HUES64 (cell line): ENCODE data around the gene FAM76B.

ENCODE experiments used
- H3K27ac ChIP-seq: 2 replicates; pipeline ENCODE4 v1.7.0; 2013; ENCODE audit warnings: low read depth, low read length, inconsistent platforms
- H3K27me3 ChIP-seq: 2 replicates; pipeline ENCODE4 v1.6.1; 2013; ENCODE audit warnings: mild to moderate bottlenecking, low read length; ENCODE audit not compliant: insufficient read depth
- H3K36me3 ChIP-seq: 2 replicates; pipeline ENCODE4 v1.6.1; 2013; ENCODE audit warnings: mild to moderate bottlenecking, low read length; ENCODE audit not compliant: insufficient read depth
- H3K4me1 ChIP-seq: 2 replicates; pipeline ENCODE4 v1.6.1; 2013; ENCODE audit warnings: mild to moderate bottlenecking, low read length, moderate library complexity; ENCODE audit not compliant: insufficient read depth
- H3K4me3 ChIP-seq: 2 replicates; pipeline ENCODE4 v1.5.1; 2013; ENCODE audit warnings: mild to moderate bottlenecking, low read length, moderate library complexity
- H3K9ac ChIP-seq: 2 replicates; pipeline ENCODE4 v1.6.1; 2013; ENCODE audit warnings: mild to moderate bottlenecking, low read depth, low read length
- H3K9me3 ChIP-seq: 2 replicates; pipeline ENCODE4 v1.6.1; 2013; ENCODE audit warnings: low read depth, low read length; ENCODE audit not compliant: insufficient read depth
- WGBS: fragments of 150-250, 120-280 bp; methylation state at CpG from one replicate; pipeline ENCODE4 v1.1.7; 2013; ENCODE audit warnings: missing lambda C conversion rate; 5-methylcytosine and 5-hydroxymethylcytosine counted together

FAM76B gene

DNA sequence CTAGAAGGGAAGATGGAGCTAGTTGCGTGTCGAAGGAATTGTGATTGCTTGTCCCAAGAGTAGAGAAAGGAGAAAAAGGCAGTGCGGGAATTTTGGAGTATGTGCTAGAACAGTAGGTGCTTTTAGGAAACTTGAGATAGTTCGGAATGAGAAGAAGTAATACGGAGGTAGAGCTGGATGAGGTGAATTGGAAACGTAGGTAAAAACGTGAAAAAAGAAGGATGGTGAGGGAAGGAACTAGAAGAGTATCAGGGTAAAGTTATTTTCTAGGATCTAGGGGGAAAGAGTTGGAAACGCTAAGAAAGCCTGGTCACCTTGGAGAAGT is 2.1 kb upstream of the FAM76B start:
- peaks cover 14% of the 10 kb centered on the region for H3K36me3 ChIP-seq
- H3K9me3 ChIP-seq, result no peaks in the 10 kb centered on the region
- peak overlapping the region; percentile 94 for H3K9ac ChIP-seq
- H3K27ac ChIP-seq, result no peak overlapping the region
- peaks cover 11% of the 10 kb centered on the region for H3K4me1 ChIP-seq
- 20% methylated on average over 8 of the region's 8 CpGs for WGBS
- no peaks in the 10 kb centered on the region for H3K27me3 ChIP-seq
- peak overlapping the region; percentile 87 for H3K4me3 ChIP-seq

DNA sequence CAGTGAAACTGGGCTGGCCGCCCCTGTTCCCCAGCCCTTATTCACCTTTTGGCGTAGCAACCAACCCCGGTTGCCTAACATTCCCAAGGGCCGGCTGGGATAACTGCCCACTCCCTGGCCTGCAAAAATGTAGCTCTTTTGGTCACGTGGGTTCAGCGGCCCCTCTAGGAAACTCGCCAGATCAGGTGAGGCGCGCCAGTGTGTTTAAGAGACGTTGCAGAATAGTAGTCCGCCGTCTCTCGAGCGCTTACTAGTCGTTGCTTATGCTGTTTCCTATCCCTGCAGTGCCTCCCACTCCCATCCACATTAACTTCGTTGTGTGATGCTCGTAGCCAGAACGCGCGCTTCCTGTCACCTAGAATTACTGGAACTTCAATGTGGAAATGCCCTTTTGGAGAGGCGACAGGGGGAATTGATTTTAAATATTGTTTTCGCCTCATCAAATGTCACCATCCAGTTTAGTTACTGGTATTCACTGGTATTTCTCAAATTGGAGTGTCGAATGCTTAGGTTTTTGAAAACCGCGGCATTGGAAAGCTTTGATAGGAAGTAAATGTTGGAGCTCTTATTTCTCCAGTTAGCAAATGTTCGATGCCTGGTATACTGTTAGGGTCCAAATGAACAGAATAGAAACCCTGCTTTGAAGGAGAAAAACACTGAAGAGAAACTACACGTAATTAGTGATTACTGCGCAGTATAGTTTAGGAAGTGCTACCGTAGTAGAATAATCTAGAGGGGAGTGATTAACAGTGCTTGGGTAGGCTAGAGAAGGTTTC is 1.5 kb upstream of the FAM76B start:
- Histone ChIP-seq H3K27me3 (no peaks in the 10 kb centered on the region), H3K4me1 (peaks cover 11% of the 10 kb centered on the region), H3K9ac (peak overlapping the region; percentile 94), H3K9me3 (no peaks in the 10 kb centered on the region), H3K36me3 (peaks cover 19% of the 10 kb centered on the region), H3K4me3 (peak overlapping the region; percentile 87), H3K27ac (peak overlapping the region; percentile 96)
- WGBS, result 3% methylated on average over 29 of the region's 29 CpGs

DNA sequence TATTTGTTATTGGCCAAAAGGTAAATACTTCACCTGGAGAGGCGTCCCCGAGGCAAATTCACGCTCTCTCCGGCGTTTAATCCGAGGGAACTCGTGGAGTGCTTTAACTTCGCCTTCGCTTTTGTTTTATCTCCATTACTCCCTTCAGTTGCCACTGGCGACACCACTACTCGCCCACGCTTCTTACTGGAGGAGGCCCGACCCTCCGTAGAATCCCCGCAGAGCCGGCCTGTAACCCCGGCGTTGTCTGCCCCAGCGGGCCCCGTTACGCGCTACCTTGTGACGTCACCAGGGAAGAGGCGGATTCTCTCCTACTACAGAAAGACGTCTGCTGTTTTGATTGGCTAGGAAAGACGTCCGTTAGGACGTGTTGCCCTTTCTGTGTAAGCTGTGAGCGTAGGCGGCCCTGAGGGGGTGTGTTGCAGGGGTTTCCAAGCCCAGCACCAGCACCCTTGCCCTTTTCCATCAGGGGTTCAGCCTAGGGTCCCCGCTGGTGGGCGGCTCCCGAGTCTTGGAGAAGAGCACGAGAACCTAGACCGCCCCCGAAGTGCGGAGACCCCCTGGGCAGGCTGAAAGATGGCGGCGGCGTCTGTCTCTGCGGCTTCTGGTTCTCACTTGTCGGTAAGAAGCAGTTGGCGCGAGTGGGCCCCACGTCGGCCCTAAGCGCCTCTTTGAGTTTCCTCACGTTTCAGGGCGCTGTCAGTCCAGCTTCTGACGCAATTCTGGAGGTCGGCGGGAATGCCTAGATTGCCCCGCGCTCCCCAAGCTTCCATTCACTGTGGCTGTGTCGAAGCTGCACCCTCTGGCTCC is 746 bp upstream of the FAM76B start, which contains the start of gene CEP57:
Gene CEP57, plus strand, starts transcription at position 376 of the 810 bp plus-strand sequence. Its CDS starts 201 bp downstream, at position 577.
- no peaks in the 10 kb centered on the region for H3K9me3 ChIP-seq
- H3K4me1 ChIP-seq, result peaks cover 11% of the 10 kb centered on the region
- under 1% methylated on average over 55 of the region's 55 CpGs for WGBS
- peaks cover 27% of the 10 kb centered on the region for H3K36me3 ChIP-seq
- peak within 1 kb of the TSS; percentile 87 for H3K4me3 ChIP-seq
- peak within 1 kb of the TSS; percentile 96 for H3K27ac ChIP-seq
- H3K27me3 ChIP-seq, result no peaks in the 10 kb centered on the region
- H3K9ac ChIP-seq, result peak within 1 kb of the TSS; percentile 94

DNA sequence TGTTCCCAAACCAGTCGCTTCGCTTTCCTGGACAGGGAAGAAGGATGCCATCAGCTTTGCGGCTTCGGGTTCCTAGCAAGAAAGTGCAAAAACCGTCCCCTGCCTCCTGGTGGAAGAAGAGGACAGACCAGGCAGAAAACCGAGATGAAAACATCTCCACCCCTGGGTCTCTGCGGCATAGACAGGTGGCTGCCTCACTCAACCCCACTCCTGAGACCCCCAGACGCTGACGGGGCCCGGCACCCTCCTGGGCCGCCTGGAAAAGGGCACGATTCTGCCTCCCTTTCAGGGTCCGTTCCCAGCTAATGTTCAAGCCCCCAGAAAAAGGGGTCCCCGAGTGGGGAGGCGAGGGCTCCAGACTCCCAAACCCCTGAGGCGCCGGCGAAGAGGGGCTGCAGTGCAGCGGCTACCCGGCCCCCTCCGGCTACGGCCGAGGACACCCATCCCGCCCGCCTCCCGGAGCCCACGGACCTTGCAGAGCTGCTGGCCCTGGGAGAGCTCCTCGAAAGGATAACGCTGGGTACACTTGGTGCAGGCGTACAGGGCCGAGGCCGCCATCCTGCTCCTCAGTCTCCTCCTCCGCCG is 569 bp downstream of the FAM76B start:
- H3K27ac ChIP-seq, result peak overlapping the region; percentile 96
- H3K4me3 ChIP-seq, result peak overlapping the region; percentile 87
- peaks cover 11% of the 10 kb centered on the region for H3K4me1 ChIP-seq
- no peaks in the 10 kb centered on the region for H3K9me3 ChIP-seq
- H3K9ac ChIP-seq, result peak overlapping the region; percentile 94
- peaks cover 38% of the 10 kb centered on the region for H3K36me3 ChIP-seq
- under 1% methylated on average over 34 of the region's 34 CpGs for WGBS
- H3K27me3 ChIP-seq, result no peaks in the 10 kb centered on the region

DNA sequence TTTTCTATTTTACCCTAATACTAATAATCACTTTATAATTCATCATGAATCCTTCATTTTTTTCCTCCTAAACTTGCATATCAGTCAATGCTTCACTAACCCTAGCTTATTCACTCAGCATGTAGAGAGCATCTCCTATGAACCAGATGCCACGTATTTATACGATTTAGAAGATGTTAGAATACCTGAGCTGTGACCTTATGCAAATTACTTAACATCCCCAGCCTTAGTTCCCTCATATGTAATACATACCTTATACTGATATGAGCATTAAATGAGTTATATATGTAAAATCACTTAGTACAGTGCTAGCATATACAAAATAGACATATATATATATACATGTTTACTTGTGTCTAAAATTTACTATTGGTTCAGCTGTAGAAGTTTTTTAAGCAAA is 9.0 kb downstream of the FAM76B start:
- H3K9ac ChIP-seq, result no peak overlapping the region
- H3K27me3 ChIP-seq, result no peaks in the 10 kb centered on the region
- no peaks in the 10 kb centered on the region for H3K4me1 ChIP-seq
- no peak overlapping the region for H3K4me3 ChIP-seq
- WGBS, result 97% methylated on average over 2 of the region's 2 CpGs
- H3K36me3 ChIP-seq, result peaks cover 98% of the 10 kb centered on the region
- no peak overlapping the region for H3K27ac ChIP-seq
- H3K9me3 ChIP-seq, result no peaks in the 10 kb centered on the region

DNA sequence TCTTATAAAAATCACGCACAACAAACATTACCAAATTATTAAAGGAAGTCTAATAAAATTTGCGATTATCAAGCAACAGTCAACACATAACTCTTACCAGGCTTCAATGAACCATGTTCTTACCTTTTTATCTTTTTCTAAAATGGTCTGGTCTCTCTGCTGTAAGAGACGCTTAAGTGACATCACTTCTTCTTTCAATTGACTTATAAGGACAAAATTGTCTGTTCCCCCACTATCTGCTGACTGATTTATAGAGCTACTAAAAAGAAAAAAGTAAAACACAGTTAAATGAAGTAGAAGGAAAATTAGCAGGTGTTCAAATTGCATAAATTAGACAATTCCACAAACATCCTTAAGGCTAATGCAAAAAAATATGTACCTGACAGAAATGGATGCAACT is 10.9 kb downstream of the FAM76B start:
- no peak overlapping the region for H3K4me3 ChIP-seq
- 100% methylated on average over 3 of the region's 3 CpGs for WGBS
- H3K4me1 ChIP-seq, result no peaks in the 10 kb centered on the region
- peaks cover 100% of the 10 kb centered on the region for H3K36me3 ChIP-seq
- H3K27me3 ChIP-seq, result no peaks in the 10 kb centered on the region
- H3K27ac ChIP-seq, result no peak overlapping the region
- no peaks in the 10 kb centered on the region for H3K9me3 ChIP-seq
- H3K9ac ChIP-seq, result no peak overlapping the region

DNA sequence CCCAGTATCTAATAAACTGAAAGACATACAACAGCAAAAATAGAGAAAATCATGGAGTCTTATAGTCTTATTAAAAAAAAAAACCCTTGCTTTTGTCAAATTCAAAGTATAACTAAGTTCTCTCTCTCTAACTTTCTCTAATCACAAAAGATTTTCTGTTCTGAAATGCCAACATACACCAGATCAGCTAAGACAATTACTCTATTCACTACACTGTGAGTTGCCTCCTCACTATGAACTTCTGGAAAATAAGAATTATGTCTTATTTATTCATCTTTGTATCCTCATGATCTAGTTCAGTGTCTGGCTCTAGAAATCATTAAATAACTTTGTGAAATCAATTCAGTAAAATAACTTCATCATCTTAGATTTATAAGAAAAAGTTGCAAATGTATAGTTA is 12.7 kb downstream of the FAM76B start:
- peaks cover 100% of the 10 kb centered on the region for H3K36me3 ChIP-seq
- H3K27ac ChIP-seq, result no peak overlapping the region
- no peak overlapping the region for H3K9ac ChIP-seq
- H3K9me3 ChIP-seq, result no peaks in the 10 kb centered on the region
- no peaks in the 10 kb centered on the region for H3K27me3 ChIP-seq
- no peaks in the 10 kb centered on the region for H3K4me1 ChIP-seq
- no peak overlapping the region for H3K4me3 ChIP-seq

DNA sequence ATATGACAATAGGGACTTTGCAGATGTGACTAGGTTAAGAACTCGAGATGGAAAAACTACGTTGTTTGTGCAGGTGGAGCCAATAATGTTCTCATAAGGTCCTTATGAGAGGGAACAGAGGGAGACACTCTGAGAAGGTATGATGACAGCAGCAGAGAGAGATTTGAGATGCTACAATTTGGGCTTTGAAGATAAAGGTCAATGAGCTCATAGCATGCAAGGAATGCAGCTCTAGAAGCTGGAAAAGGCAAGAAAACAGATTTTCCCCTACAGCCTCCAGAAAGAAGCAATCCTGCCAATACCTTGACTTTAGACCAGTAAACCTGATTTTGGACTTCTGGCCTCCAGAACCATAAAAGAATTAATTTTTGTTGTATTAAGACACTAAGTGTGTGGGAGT is 21.1 kb downstream of the FAM76B start:
- Histone ChIP-seq H3K36me3 (peaks cover 52% of the 10 kb centered on the region), H3K4me1 (no peaks in the 10 kb centered on the region), H3K27me3 (no peaks in the 10 kb centered on the region), H3K9me3 (no peaks in the 10 kb centered on the region), H3K27ac (no peak overlapping the region), H3K4me3 (no peak overlapping the region), H3K9ac (no peak overlapping the region)
- WGBS, result 93% methylated on average over 2 of the region's 2 CpGs

DNA sequence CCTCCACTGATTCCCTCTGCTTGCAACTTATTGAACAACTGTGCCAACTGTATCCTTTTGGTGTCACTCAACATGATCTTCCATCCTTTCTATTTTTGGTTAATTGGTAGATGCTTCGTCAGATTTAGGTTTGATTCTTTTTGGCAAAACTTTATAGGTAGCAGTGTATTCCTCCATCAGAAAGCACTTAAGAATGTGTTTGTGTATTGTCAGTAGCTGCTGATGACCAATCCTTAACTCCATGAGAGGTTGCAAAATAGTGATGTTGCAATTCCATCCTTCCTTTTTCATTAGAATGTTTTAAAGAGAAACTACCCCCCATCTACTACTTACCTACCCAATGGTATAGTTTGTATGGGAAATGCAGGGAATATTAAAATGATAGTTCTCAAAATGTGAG is 22.1 kb downstream of the FAM76B start:
- H3K9ac ChIP-seq, result no peak overlapping the region
- no peaks in the 10 kb centered on the region for H3K4me1 ChIP-seq
- peaks cover 41% of the 10 kb centered on the region for H3K36me3 ChIP-seq
- H3K27me3 ChIP-seq, result no peaks in the 10 kb centered on the region
- no peak overlapping the region for H3K4me3 ChIP-seq
- H3K27ac ChIP-seq, result no peak overlapping the region
- 100% methylated on average over 1 of the region's 1 CpG for WGBS
- H3K9me3 ChIP-seq, result no peaks in the 10 kb centered on the region

DNA sequence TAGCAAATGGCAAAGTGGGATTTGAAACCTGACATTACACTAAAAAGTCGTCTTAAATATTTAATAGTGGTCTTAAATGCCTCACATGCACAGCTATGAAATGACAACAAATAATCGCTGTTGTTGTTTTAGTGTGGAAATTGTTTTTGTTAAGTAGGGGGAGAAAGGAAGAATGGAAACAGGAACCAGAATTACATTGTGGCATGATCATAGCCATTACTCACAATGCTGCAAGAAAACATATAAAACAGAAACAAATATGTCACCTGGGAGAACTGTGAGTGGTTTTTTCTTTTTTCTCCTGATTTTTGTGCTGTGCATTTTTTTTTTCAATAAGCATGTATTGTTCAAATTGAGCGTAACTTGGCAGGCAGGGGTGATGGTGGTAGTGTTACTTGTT is 22.9 kb downstream of the FAM76B start:
- no peak overlapping the region for H3K9ac ChIP-seq
- no peak overlapping the region for H3K4me3 ChIP-seq
- H3K9me3 ChIP-seq, result no peaks in the 10 kb centered on the region
- WGBS, result 86% methylated on average over 2 of the region's 3 CpGs
- no peaks in the 10 kb centered on the region for H3K4me1 ChIP-seq
- no peaks in the 10 kb centered on the region for H3K27me3 ChIP-seq
- no peak overlapping the region for H3K27ac ChIP-seq
- H3K36me3 ChIP-seq, result peaks cover 33% of the 10 kb centered on the region

DNA sequence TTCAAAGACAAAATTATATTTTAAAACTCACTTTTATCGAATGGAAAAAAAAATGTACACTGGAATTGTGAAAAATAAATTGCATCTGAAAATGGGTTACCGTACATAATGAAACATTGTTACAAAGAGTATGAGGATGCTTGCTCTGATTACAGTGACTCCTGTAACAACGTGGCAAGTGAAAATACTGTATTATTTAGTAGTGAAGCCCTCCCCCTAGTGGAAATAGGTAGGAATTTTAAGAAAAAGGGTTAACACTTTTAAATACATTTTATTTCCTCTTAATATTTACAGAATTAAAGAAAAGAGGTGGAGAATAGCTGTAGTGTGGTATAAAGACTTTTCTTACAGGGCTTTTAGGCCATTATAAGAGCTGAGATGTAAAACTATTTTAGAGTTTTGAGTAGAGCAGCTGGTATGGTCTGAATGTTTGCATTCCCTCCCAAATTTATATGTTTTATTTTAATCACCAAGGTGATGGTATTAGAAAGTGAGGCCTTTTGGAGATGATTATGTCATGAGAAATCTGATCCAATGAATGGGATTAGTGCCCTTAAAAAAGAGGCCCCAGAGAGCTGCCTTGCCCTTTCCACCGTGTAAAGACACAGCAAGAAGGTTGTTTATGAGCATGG is 25.2 kb downstream of the FAM76B start:
- H3K27me3 ChIP-seq, result no peaks in the 10 kb centered on the region
- no peaks in the 10 kb centered on the region for H3K4me1 ChIP-seq
- no peak overlapping the region for H3K9ac ChIP-seq
- H3K27ac ChIP-seq, result no peak overlapping the region
- 40% methylated on average over 4 of the region's 4 CpGs for WGBS
- peaks cover 11% of the 10 kb centered on the region; the same call in 1 of the 2 replicates for H3K36me3 ChIP-seq
- no peak overlapping the region for H3K4me3 ChIP-seq
- H3K9me3 ChIP-seq, result no peaks in the 10 kb centered on the region
